NCI-H774 (cell line): ENCODE measurements around the gene APIP.
A peak's percentile ranks its signal among the peaks of the same experiment; 100 is the strongest.

ENCODE experiments used
- DNase-seq: peaks from one replicate; lab custom pipeline; 2025; lab: John Stamatoyannopoulos, UW

The APIP gene, protein sequence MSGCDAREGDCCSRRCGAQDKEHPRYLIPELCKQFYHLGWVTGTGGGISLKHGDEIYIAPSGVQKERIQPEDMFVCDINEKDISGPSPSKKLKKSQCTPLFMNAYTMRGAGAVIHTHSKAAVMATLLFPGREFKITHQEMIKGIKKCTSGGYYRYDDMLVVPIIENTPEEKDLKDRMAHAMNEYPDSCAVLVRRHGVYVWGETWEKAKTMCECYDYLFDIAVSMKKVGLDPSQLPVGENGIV

DNA sequence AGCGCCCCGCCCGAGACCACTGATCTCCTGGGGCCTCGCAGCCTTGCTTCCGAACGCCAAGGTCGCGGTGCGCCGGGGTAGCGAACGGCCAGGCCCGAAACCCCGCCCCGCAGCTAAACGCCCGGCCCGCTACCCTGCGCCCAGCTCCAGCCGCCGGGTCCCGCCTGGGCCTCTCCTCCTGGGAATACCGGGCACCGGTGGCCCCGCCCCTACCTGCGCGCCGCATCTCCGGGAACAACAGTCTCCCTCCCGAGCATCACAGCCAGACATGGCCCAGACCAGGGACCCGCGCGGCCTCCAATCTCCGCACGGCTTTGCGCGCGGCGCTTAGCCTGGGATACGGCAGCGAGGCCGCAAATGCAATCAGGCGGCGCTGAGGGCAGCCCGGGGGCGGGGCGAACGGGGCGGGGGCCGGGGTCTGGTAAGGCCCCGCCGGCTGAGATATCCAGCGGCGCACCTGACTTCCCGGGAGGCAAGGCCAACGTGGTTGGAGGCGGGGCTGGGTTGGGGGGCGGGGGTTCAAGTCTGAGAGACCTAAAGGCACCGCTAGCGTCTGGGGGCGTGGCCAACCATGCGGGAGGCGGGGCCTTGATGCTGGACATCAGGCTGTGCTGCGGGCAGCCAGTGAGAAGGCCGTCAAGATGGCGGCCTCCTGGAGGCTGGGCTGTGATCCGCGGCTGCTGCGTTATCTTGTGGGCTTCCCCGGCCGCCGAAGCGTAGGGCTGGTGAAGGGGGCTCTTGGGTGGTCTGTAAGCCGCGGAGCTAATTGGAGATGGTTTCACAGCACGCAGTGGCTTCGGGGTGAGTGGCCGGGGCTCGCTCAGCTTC lies at the start of gene APIP, which contains the start of gene PDHX:
APIP (minus strand) TSS at position 365 of the 828 bp plus-strand sequence; CDS start at position 270, 95 bp downstream.
PDHX (plus strand) TSS at position 604 of the 828 bp plus-strand sequence; CDS start at position 642, 38 bp downstream.
- peak; percentile 98 for DNase-seq

DNA sequence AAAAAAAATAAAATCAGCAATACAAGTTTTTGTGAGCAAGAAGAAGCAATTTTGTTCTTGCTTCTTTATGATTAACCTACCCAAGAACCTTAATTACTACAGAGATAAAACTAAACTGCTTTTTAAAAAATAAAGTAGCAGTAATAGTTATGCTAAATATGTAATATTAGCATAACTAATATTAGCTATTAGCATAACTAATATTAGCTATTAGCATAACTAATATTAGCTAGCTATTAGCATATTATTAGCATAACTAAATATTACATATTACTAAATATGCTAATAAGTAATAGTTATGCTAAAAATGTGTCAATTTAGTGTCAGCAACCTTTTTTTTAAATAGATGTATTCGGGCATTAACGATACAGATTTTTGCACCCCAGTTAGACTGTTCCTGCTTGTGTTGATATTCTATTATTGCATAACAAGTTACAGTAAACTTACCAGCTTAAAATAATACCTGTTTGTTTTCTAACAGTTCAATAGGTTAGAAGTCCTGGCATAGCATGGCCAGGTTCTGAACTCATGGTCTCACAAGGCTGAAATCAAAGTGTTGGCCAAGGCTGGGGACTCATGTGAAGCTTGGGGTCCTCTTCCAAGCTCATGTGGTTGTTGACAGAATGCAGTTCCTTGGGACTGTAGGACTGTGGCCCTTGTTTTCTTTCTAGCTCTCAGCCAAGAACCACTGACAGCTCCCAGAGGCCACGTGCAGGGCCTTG lies 48.6 kb upstream of the APIP start:
- no peak for DNase-seq

DNA sequence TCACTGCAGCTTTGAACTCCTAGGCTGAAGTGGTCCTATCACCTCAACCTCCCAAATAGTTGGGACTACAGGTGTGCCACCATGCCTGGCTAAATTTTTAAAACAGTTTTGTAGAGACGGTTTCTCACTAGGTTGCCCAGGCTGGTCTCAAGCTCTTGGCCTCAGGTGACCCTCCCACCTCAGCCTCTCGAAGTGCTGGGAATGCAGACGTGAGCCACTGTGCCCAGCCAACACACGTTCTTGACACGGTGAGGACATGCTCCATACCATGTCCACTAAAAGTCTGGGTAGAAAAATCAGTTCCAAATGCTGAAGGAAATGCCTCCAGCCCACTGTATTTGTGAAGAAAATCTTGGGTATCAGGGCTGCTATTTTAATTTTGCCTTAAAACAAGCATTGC lies 47.2 kb upstream of the APIP start:
- no peak for DNase-seq

DNA sequence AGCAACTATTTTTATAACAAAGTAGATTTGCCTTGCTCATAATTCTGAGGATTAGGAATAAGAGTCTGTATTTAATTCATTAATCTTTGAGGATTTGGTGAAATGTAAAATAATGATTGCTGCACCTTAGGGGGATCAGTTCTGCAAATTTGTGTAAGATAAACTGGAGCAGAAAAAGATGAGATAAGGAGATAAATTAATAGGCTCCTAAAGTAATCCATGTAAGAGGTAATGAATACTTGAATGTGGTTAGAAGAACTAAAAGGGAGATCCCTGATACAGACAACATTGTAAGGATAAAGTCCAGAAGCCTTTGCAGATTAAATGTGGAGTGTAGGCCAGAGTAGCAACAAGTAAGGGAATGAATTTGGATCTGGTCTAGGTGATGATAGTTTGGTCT lies 45.9 kb upstream of the APIP start:
- no peak for DNase-seq

DNA sequence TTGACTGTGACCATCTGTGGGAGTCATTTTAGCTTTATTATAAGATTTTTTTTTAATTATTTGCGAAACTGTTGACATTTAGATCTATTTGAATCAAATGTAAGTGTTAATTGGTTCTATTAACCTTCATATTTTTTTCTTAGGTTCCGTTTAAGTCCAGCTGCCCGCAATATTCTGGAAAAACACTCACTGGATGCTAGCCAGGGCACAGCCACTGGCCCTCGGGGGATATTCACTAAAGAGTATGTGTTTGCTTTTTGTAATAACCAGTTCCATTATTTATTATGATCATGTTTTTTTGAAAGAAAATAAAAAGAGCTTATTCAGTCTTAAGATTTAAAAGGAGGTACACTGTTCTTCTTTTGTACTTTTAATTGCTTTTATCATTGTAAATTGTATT lies 44.1 kb upstream of the APIP start:
- DNase-seq, result no peak

DNA sequence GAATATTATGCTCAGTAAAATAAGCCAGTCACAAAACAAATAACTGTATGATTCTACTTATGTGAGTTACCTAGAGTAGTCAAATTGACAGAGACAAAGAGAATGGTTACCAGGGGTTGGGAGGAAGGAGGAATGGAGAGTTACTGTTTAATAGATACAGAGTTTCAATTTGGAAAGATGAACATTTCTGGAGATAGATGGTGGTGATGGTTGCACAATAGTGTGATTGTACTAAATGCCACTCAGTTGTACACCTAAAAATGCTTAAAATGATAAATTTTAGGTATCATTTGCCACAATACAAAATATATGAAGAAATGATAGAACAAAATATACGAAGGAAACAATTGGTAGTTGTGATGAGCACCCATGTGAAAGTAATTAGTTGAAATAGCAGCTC lies 43.6 kb upstream of the APIP start:
- DNase-seq, result no peak

DNA sequence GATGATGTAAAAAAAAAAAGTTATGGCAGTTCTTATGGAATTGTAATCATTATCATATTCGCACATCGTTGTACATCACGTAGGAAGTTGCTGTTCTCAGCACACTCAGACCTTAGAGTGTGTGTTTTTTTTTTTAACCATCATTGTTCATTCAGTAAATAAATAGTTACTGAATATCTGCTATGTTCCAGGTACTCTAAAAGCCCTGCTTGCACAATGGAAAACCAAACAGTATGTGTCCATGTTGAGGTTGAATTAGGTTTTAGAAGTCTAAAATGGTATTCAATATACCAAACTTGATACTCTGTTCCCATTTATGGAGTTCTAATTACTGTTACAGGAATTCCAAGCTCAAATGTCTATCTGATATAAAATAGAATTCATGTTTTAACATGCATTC lies 41.4 kb upstream of the APIP start:
- no peak for DNase-seq

DNA sequence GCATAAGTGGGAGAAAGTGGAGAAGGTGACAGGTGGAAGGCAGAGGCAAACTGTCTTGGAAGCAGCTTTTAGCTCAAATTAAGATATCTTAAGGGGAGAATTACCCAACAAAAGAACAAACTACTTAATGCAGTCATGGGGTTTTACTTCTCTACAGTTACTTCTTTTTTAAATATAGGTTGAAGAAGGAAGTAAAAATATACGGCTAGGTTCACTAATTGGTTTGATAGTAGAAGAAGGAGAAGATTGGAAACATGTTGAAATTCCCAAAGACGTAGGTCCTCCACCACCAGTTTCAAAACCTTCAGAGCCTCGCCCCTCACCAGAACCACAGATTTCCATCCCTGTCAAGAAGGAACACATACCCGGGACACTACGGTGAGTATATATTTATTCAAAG lies 41.0 kb upstream of the APIP start:
- DNase-seq, result no peak

DNA sequence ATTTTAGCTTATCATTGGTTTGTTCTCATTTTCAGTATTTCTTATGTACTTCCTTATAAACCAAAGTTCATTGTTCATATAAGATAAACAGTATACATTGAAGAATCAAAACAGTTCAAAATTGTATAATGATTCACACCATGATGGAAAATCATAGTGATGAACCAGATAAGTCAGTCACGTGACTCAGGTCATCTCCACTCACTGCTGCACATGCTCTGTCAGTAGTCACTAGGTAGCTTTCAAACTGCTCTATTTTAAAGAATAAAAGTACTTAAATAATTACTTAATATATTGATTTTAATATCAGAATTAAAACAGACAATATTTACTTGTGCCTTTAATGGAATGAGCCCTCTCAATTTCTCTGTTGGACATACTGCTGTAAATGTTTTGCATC lies 37.8 kb upstream of the APIP start:
- no peak for DNase-seq

DNA sequence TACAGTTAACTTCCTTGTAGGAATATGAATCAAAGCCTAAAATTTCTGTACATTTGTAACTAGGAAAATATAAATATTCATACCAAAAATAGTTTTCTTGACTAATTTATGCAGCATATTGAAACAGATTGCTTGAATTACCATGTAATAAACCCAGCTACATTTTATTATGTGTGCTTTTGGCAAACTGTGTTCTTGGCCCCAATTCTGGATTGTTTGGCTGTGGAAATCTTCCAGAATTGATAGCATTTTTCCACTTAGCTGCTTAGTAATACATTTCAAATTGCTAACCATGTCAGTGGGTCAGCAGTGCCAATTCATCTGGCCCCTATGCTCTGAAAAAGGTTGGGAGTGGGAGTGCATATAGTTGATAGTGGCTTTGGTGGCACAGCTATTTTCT lies 32.5 kb upstream of the APIP start:
- DNase-seq, result no peak

DNA sequence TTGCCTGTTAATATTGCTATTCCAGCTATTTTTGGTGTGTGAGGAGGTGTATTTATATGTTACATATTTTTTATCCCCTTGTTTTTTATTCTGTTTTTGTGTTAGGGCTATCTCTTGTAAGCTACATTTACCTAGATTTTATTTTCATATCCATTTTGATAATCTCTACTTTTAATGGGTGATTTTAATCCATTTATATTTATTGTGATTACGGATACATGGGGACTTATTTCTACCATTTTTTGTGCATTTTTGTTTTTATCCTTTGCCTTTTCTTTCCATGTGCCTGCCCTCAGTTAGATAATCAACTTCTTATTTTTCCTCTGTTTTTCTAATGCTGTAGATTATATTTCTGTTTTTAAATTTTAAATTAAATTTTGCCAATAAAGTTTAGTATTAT lies 28.5 kb upstream of the APIP start:
- no peak for DNase-seq

DNA sequence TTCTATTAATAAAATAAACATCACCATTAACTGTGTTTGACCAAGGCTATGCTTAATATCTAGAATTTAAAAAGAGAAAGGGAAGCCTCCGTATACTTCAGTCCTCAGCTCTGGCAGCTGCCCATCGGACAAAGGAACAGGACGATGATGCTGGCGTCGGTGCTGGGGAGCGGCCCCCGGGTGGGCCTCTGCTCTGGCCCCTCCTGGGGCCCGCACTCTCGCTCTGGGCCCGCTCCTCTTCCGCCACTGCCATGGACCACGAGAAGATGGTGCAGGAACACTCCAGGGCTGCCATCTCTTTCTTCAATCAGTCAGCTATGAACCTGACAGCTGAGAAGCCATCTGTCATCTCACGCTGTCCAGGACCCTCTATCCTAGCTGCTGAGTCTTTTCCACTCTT lies 25.5 kb upstream of the APIP start:
- DNase-seq, result no peak

DNA sequence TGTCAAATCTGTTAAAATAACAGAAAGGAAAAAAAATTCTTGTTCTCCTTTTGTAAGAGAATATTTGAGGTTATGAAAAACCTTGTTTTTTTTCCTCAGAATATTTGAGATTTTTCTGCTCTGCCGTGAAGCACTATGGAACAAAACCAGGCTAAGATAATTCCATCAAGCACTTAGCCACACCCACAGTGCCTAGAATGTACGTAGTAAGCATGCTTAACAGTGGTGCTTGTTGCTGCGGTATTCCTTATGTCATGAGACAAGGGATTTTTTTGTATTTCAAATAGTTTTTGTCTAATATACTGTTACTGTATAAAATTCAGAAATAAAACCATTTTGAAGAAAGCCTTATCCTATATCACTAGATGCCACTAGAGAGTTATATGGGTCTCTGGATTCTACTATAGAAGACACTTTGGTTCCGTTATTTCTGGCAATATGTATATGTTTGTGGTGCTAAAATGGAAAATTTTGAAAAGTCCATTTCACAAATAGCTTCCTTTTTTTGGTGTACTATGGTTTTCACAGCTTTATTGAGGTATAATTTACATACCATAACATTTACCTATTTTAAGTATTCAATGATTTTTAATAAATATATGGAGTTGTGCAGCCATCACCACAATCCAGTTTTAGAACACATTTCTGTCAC lies 24.0 kb upstream of the APIP start:
- DNase-seq, result no peak

DNA sequence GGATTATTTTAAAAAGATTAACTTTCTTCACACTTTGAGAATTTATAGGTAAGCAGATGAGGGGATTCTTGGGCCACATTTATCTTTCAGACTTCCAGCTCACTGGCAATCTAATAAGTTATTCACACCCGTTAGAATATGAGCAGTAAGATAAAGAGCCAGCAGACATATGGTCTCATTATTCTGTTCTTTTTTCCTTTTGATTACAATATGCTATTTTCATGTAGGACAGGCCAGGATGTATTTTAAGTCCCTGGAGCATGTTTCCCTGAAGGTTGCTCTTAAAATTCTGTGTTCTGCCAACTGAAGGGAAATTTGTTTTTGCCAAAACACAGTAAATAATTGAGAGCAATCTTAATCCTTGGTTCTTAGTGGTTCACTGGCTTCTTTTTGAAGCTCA lies 22.4 kb upstream of the APIP start:
- no peak for DNase-seq

DNA sequence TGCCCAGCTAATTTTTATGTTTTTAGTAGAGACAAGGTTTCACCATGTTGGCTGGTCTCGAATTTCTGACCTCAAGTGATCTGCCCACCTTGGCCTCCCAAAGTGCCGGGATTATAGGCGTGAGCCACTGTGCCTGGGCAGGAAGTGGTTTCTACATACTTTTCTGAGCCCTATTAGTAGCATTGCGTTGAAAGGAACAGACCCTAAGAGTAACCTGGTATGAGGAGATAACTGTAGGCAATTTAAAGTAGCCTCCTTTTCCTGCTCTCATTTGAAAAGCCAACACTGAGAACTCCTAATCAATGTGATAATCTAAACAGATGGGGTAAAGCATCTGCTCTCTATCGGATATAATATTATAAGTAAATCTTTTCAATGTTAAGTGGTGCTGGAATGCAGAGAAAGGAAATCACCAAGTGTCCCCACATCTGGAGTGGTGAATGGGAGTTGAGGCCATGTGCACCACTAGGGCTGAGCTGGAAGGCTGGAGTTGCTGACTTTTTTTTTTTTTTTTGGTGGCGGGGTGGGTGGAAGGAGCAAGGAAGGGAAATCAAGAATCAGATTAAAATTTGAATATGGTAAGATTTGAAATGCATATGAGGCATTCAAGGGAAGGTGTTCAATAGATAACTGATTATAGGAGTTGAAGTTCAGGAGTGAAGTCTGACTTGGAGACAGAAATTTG lies 20.9 kb upstream of the APIP start:
- no peak for DNase-seq

DNA sequence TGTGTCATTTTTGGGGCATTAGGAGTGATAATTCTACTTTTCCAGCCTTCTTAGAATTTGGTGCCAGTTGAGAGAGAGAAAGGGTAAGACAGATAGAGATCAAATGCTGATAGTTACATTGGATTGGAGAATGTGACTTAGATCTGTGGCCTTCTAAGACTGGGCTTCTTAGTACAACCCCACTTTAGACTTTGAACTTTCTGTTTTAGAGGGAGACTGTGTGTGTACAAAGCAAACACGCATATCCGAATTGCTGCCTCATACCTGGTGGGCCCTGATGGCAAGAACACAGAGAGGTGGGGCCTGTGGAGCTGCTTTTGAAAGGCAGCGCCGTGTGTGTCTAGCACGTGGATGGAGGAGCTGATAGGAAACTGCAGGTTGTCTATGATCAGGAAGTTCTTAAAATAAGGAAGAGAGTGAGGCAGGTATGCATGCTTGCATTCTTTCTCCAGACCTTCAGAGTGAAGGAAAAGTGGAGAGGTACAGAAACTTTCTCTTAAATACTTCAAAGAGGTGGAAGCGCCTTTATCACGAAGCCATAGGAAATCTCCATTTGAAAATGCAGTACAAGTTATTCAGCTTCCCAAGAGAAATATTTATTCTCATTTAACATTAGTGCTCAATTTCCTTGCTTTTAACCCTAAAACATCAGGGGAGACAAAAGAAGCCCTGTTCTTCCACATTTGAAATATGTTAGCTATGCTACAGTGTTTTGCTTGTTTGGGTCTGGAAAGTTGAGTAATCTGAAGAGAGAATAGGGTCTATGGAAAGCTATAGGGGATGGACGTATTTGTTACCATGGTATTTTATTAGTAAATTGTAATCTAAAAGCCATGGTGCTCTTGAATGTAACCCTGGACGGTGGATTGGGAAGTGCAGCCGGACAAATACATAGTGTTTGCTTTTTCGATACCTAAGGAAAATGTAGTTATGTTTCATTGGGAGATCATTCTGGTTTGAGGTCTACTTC lies 13.9 kb upstream of the APIP start:
- no peak for DNase-seq

DNA sequence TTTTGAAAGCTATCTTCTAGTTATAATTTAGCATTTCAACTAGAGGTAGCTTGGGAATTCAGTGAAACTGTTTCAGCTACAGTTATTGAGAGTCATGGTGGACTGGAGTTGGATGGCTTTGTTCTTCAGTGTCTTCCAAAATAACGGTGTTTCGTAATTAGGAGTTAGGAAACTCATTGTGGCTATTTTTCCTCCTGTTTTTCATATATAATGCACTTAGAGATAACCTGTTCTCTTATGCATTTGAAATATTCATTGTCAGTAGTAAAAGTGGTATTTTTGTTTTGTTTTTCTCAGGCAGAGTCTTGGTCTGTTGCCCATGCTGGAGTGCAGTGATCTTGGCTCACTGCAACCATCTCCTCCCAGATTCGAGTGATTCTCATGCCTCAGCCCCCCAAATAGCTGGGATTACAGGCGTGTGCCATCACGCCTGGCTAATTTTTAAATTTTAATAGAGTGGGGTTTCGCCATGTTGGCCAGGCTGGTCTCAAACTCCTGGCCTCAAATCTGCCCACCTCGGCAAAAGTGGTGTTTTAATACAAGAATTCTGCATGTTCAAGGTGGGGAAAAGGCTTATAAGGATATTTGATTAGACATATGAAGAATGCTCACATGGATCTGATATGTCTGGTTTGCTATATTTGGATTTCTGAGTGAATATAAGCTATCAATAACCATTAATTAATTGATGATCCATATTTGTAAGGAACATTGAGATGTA lies 12.9 kb upstream of the APIP start:
- no peak for DNase-seq

DNA sequence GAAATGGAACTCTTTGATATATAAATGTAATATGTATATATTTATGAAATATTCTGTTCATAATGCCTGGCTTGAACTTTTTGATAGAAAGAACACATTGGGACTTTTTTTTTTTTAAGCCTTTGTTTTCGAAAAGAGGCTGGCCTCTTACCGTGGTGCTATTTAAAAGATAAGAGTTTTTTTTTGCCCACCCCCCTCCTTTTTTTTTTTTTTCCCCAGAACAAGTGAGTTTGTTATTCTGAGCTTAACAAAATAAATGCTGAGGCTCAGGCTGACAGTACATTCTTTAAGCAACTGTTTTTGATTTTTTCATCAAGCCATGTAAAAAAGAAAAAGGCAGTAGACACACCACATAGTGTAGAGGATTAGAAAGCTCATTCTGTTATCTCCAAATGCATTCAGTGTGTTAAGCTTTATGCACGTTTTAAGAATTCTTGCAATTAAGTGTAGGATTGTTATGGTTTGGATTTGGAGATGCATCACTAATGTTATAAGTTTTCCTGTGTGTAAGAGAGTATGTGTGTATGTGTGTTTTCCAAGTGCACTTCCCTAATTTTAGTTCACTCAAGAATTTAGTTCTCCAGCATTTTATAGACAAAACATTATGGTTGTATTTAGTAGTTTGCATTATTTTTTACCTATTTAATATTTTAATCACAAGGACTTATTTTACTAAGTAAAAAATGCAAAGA lies 12.2 kb upstream of the APIP start:
- DNase-seq, result no peak

DNA sequence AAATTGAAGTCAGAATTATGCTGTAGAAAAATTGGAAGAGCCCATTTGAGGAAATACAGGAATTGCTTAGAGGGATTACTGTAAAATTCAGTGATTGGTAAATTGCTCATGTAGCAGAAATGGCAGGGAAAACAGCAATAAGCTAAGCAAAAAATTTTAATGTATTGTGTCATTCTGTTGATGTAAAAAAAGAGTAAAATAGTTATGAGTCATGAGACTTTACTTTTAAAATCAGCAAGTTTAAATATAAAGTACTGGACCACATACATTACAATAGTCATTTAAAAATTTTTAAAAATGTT lies 10.6 kb upstream of the APIP start:
- DNase-seq, result no peak
